Measurements from ENCODE around the gene SHC4. TPM values are rescaled to one million over a fixed set of nuclear protein-coding genes. Genes with fewer than 3 reads are reported as not detected.
A peak's percentile ranks its signal among the peaks of the same experiment; 100 is the strongest.

SHC4 gene
- total and polyA plus RNA-seq, 9 of the 15 experiments (the other 6 are each of a cell fraction or from before 2014, with no cell fraction given), result 0.43 to 1.2 (median 0.67) TPM

DNA sequence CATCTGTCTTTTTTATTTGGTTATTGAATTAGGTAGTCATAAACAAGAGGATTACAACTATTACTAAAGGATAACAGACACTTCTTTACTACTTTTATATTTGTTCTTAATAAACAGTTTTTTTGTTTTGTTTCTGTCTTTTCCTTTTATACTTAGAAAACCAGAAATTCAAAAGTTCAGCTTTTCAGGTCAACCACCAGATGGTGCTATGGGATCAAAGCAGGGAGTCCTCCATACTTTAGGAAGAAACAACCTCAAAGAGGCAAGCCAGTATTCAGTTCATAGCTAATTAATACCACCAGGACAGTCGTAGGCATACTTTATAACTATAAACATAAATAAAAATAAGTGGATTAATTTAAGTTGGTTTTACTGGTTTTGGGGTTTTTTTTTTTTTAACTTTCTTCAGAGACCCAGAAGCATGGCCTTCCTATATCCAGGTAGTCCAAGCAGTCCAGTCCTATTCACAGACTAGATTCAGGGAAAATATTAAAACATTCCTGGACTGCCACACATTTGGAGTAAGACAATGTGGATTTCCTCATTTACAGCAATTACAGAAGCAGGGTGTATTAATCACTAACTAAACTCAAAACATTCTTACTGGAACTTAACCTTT, 101.8 kb downstream of the SHC4 start (continued):
- peak; percentile 93 for TF ChIP-seq REST (IDR thresholded peaks at IDR 0.05; ENCODE audit: borderline replicate concordance)
- no peak for TF ChIP-seq REST (CRISPR knock-in tag; IDR thresholded peaks at IDR 0.05; ENCODE audit: low read depth)
- no peak for TF ChIP-seq TSC22D4 (tag; IDR thresholded peaks at IDR 0.05)
- no peak for TF ChIP-seq BRF1 (IDR thresholded peaks at IDR 0.05; ENCODE audit: borderline replicate concordance, extremely low read depth, insufficient read length)
- TF ChIP-seq, protein P1, sequence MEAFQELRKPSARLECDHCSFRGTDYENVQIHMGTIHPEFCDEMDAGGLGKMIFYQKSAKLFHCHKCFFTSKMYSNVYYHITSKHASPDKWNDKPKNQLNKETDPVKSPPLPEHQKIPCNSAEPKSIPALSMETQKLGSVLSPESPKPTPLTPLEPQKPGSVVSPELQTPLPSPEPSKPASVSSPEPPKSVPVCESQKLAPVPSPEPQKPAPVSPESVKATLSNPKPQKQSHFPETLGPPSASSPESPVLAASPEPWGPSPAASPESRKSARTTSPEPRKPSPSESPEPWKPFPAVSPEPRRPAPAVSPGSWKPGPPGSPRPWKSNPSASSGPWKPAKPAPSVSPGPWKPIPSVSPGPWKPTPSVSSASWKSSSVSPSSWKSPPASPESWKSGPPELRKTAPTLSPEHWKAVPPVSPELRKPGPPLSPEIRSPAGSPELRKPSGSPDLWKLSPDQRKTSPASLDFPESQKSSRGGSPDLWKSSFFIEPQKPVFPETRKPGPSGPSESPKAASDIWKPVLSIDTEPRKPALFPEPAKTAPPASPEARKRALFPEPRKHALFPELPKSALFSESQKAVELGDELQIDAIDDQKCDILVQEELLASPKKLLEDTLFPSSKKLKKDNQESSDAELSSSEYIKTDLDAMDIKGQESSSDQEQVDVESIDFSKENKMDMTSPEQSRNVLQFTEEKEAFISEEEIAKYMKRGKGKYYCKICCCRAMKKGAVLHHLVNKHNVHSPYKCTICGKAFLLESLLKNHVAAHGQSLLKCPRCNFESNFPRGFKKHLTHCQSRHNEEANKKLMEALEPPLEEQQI (IDR thresholded peaks at IDR 0.05), result peak; percentile 46; the same call in 1 of the 2 replicates
- no peak for TF ChIP-seq ZNF311 (CRISPR knock-in tag; IDR thresholded peaks at IDR 0.05)
- TF ChIP-seq ZNF124 (CRISPR knock-in tag; IDR thresholded peaks at IDR 0.05), result no peak
- TF ChIP-seq CTCF (IDR thresholded peaks at IDR 0.05 in 2 of 3, conservative IDR thresholded peaks at IDR 0.05 in 1 of 3; ENCODE audit: insufficient read depth in 2 of 3, low read depth in 1 of 3, low read length in 3 of 3), result peak; percentile 73 to 92 (median 78)
- TF ChIP-seq NFRKB (IDR thresholded peaks at IDR 0.05; ENCODE audit: low read depth), result no peak
- peak; percentile 99 for TF ChIP-seq RAD21 (CRISPR knock-in tag; conservative IDR thresholded peaks at IDR 0.05 in 1 of 2, IDR thresholded peaks at IDR 0.05 in 1 of 2)
- no peak for TF ChIP-seq ZNF707 (CRISPR knock-in tag; conservative IDR thresholded peaks at IDR 0.05)
- TF ChIP-seq COPS2 (conservative IDR thresholded peaks at IDR 0.05), result no peak
- TF ChIP-seq, protein P2, sequence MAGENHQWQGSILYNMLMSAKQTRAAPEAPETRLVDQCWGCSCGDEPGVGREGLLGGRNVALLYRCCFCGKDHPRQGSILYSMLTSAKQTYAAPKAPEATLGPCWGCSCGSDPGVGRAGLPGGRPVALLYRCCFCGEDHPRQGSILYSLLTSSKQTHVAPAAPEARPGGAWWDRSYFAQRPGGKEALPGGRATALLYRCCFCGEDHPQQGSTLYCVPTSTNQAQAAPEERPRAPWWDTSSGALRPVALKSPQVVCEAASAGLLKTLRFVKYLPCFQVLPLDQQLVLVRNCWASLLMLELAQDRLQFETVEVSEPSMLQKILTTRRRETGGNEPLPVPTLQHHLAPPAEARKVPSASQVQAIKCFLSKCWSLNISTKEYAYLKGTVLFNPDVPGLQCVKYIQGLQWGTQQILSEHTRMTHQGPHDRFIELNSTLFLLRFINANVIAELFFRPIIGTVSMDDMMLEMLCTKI (IDR thresholded peaks at IDR 0.05; ENCODE audit: partially characterized antibody), result no peak

Data from K562 (cell line).